Measurements from ENCODE around the gene ST3GAL2.

- no peak for TF ChIP-seq CTCF (IDR thresholded peaks at IDR 0.05; ENCODE audit: insufficient read depth, low read length)
- TF ChIP-seq REST (IDR thresholded peaks at IDR 0.05; ENCODE audit: insufficient replicate concordance, low read depth): no peak
- TF ChIP-seq SPI1 (IDR thresholded peaks at IDR 0.05; ENCODE audit: borderline replicate concordance, low read depth): no peak
Observed at GRCh38 chr16:70407811-70408274, 31.1 kb downstream of the ST3GAL2 start.

Data from HL-60 (cell line).